Epithelial cell of esophagus (primary cell): Measurements from ENCODE around the gene SLC16A12.

Source experiments
- DNase-seq: peaks from one replicate; pipeline ENCODE4 v3.0.0; 2010; ENCODE audit warnings: low read depth
- H3K4me3 ChIP-seq: 2 replicates; pipeline ENCODE4 v1.5.1; 2011; ENCODE audit warnings: mild to moderate bottlenecking, low read length, control low read depth
- TF ChIP-seq, protein P1 (sequence below): IDR thresholded peaks from 2 replicates; pipeline ENCODE4 v1.5.1; 2011; ENCODE audit warnings: low read depth, mild to moderate bottlenecking, low read length, control low read depth, inconsistent platforms; ENCODE audit not compliant: insufficient read depth; ENCODE audit errors: missing control alignments

SLC16A12 gene

DNA sequence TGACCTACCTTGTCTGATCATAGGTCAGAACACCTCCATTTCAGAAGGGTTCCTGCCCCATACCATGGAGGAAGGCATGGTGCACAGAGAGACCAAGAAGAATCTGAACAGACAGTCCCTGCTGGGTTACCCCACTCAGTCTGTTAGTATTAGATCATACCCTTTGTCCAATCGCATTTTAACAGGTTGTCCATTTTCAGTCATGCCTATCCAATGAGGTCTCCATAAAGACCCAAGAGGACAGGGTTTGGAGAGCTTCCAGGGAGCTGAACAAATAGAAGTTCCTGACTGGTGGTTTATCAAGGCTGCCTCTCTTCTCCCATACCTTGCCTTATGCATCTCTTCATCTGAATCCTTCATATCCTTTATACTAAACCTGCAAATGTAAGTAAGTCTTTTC, 21.2 kb upstream of the SLC16A12 start:
- no peak for DNase-seq
- TF ChIP-seq, protein P1, sequence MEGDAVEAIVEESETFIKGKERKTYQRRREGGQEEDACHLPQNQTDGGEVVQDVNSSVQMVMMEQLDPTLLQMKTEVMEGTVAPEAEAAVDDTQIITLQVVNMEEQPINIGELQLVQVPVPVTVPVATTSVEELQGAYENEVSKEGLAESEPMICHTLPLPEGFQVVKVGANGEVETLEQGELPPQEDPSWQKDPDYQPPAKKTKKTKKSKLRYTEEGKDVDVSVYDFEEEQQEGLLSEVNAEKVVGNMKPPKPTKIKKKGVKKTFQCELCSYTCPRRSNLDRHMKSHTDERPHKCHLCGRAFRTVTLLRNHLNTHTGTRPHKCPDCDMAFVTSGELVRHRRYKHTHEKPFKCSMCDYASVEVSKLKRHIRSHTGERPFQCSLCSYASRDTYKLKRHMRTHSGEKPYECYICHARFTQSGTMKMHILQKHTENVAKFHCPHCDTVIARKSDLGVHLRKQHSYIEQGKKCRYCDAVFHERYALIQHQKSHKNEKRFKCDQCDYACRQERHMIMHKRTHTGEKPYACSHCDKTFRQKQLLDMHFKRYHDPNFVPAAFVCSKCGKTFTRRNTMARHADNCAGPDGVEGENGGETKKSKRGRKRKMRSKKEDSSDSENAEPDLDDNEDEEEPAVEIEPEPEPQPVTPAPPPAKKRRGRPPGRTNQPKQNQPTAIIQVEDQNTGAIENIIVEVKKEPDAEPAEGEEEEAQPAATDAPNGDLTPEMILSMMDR, result no peak
- no peak overlapping the region for H3K4me3 ChIP-seq

GRCh38 chr10:89555688-89556445, 20.5 kb upstream of the SLC16A12 start:
- no peak overlapping the region for H3K4me3 ChIP-seq
- TF ChIP-seq, protein P1, result peak; percentile 19
- DNase-seq, result peak; percentile 34

DNA sequence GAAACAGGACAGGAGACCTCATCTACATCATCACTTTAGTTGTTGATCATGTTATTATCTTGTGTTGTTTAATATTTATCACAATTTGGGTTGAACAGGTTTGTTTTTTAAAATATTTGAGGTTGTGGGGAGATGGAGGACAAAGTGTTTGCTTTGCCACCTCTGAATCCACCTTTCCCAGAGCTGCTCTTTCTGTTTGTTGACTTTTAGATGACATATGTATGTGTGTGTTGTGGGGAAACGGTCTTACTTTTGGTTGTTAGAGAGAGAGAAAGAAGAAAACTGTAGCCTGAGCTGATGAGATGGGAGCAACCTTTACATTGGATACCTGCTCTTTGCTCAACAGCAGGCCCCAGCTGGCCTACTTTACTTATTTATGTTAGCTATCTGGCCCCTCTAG, 19.0 kb upstream of the SLC16A12 start:
- TF ChIP-seq, protein P1, result no peak
- H3K4me3 ChIP-seq, result no peak overlapping the region
- DNase-seq, result no peak

DNA sequence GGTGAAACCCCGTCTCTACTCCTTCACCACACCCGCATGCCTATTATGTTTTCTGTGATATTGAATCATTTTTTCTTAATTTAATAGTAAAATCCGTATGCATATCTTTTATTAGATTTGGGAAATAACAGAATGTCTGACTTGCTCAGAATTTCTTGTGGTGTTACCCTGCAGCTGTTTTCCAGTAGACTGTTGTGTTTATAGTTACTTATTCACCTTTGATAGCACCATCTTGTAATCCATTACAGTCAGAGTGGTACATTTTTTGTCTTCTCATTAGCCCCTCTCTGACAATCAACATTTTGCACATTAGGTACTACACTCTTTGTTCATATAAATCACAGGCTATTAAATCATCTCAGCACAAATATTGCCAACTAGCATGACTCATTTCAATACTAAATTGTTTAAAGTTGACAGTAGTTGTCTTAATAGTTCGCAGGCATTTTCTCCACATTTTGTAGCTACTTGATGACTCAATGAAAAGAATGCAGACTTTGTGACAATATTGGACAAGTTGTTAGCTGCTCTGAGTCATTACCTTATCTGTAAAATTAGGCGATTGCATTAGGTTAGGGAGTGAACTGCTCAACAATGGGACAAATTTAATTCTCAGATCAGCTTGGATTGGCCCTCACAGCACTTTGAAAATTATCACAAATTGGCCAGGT, 17.8 kb upstream of the SLC16A12 start:
- peak; percentile 88 for DNase-seq
- TF ChIP-seq, protein P1, result no peak
- H3K4me3 ChIP-seq, result no peak overlapping the region

DNA sequence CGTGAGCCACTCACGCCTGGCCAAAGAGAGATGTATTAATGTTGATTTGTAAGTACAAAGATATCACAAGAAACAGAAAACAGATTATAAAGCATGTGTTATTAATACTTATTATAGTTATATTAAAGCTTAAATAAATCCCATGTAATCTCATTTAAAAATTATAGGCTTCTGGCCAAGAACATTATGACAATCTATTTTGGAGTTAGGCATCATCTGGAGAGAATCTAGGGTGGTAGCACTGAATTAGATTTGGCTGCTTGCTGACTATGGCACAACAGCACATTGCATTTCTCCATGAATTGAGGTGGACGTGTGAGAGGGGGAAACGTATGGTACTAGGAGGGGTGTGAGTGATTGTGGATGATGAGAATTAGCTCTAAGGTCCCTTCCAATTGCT, 16.8 kb upstream of the SLC16A12 start:
- TF ChIP-seq, protein P1, result no peak
- no peak for DNase-seq
- no peak overlapping the region for H3K4me3 ChIP-seq

DNA sequence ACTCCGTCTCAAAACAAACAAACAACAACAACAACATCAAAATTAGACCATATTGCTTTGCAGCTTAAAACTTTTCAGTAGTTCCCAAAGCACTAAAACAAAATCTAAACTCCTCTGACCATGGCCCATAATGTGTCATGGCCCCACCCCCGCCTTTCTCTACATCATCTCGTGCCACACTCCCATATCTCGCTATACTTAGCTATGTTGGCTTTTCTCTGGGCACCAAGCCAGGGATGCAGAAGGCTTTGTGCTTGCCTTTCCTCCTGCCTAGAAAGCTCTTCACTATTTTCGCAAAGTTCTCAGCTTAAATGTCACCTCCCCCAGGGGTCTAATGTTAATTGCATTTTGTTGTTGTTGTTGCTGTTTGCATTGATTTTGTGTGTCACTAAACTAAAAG, 15.1 kb upstream of the SLC16A12 start:
- no peak overlapping the region for H3K4me3 ChIP-seq
- TF ChIP-seq, protein P1, result no peak
- DNase-seq, result no peak
